HG03095 (cell line): ENCODE measurements around the gene HOXC9.

ENCODE experiments used
- ATAC-seq: cut with Tn5 transposase; IDR thresholded peaks from one replicate; pipeline ENCODE4 v1.9.1; 2021; ENCODE audit warnings: moderate library complexity; ENCODE audit not compliant: unreplicated experiment

The HOXC9 gene

DNA sequence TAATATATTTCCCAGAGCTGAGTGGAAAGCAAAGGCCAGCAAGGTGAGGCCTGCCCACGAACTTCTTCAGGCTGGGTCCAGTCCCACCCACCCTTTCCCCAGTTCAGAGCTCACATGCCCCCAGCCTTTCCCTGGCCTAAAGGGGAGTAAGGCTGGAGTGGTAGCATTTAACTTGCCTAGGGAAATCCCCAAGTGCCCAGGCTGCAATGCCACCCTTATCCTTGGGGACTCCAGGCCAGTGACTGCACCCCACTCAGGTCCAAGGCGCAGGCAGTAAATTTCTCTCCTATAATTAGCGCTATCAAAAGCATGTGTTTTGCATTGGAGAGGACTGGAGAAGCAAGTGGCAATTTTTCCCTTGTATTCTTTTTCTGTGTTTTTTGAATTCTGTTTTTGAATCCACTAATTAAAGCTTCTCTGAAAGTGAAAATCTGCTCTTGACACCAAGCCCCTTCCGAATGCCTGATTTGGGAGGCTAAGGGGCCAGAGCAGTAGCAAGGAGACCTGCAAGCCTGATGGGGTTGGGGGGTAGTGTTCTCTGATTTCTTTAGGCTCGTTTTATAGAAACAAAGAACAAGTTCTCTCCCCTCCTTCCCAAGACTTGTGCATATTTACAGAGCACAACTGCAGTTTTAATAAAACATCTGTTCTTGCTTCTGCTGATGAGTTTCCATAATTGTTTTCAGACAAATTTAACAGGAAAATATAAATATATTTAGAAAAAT lies 24.8 kb downstream of the HOXC9 start:
- ATAC-seq = no peak

DNA sequence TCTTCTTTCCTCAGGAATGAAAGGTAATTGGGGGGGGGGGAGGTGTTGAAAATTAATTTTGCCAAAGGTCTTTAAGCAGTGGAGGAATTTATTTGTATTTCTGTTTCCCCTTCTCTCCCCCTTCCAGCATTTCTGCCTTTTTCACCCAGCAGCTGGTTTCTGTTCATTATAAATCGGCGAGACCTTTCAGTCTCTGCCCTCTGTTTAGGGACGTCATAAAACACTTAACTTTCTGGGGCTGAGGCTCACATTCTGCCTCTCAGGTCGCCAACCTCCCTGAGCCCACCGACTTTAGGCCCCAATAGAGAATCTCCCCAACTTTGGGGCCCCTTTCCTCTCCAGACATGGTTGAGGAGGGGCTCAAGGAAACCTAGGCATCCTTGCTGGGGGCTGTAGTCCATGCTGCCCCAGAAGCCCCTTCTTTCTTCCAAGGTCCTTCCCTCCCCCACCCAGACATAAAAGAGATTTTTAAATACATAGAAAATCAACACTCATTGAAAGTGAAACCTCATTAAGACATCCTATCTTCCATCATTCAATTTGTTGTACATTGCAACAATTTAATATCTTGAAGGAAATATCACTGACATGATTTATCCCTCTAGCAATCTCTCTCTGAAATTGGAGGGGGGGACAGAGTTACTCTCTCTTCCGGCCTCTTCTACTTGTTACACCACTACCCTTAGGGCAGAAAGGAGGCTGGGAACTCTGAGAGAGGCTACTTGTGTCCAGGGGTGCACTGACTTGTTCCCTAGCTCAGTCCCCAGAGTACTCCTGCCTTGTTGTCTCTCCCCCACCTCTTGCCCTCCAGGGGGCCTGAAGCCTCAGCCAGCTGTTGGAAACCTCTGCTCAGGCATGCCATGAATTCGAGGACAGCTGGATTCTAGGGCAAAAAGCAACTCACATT lies 25.8 kb downstream of the HOXC9 start:
- ATAC-seq = no peak

DNA sequence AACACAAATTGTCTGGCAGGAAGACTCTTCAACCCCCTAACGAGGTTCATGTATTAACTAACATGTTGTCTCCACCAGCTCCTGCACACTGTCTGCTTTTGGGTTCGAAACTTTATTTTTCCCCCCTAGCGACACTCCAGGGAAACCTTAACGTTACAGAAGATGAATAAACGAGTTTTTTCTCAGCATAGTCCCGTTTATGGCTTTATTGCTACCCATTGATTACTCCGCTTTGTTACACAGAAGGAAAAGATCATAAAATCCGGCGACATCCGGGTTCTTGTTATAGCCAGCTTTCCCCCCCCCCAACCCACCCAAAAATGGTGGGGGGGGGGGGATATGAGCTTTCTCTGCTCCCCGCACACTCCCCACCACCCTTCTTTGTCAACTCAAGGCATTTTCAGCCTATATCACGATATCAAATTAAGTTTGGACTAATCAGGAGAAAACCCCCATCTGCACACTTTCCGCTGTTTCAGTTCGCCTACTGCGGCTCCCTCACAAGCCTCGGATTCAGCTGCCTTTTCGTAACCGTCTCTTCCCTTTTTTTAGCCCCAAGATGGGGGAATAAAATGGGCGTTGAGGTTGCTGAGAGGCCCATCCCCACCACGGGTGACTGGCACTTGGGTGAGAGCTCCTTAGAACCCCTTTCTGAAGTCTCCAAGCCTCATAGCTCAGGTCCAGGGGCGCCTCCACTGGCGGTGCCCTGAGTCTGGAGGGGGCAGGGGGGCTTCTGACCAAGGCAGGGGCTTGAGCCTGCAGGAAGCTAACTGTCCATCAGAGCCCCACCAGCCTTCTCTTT lies 26.9 kb downstream of the HOXC9 start:
- ATAC-seq = no peak

DNA sequence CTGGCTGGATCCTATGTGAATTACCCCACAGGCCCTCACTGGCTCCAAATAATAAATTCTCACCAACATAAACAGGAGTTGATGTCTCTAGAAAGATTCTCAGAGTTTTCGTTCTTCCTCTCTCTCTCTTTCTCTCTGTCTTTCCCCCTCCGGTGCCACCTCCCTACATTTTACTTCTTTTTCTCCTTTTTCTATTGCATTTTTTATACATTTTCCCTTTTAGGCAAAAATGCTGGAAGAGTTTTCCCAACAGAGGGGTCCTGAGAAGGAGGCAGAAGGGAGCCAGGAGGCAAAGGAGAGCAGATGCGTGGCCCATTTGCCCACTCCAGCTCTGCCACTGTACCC lies 27.5 kb downstream of the HOXC9 start:
- no peak for ATAC-seq

DNA sequence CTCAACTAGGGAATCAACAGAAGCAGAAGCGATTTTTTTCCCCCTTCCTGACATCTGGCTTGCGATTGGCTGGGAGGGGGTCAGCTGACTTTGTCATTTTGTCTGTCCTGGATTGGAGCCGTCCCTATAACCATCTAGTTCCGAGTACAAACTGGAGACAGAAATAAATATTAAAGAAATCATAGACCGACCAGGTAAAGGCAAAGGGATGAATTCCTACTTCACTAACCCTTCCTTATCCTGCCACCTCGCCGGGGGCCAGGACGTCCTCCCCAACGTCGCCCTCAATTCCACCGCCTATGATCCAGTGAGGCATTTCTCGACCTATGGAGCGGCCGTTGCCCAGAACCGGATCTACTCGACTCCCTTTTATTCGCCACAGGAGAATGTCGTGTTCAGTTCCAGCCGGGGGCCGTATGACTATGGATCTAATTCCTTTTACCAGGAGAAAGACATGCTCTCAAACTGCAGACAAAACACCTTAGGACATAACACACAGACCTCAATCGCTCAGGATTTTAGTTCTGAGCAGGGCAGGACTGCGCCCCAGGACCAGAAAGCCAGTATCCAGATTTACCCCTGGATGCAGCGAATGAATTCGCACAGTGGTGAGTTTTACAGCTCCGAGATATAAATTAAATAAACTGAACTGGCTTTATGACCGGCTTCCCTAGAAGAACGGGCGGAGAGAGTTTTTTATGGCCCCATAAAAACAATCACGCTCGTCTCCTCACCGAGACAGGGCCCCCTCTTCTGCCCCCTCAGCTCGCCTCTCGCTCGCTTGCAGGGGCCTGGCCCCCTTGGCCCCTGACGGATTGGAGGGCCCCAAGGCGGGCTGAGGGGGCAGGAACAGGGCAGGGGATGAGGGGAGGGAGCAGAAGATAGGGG lies 28.6 kb downstream of the HOXC9 start, which contains the start of gene HOXC6:
HOXC6 (plus strand) TSS at position 127 of the 888 bp plus-strand sequence; CDS start at position 209, 82 bp downstream.
- ATAC-seq = no peak

DNA sequence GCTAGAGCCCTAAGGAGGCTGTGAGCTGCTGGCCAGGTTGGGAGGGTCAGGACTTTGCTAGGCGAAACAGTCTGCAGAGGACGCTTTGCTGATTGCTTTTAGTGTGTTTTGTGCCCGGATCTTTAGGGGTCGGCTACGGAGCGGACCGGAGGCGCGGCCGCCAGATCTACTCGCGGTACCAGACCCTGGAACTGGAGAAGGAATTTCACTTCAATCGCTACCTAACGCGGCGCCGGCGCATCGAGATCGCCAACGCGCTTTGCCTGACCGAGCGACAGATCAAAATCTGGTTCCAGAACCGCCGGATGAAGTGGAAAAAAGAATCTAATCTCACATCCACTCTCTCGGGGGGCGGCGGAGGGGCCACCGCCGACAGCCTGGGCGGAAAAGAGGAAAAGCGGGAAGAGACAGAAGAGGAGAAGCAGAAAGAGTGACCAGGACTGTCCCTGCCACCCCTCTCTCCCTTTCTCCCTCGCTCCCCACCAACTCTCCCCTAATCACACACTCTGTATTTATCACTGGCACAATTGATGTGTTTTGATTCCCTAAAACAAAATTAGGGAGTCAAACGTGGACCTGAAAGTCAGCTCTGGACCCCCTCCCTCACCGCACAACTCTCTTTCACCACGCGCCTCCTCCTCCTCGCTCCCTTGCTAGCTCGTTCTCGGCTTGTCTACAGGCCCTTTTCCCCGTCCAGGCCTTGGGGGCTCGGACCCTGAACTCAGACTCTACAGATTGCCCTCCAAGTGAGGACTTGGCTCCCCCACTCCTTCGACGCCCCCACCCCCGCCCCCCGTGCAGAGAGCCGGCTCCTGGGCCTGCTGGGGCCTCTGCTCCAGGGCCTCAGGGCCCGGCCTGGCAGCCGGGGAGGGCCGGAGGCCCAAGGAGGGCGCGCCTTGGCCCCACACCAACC lies 29.8 kb downstream of the HOXC9 start:
- ATAC-seq = no peak

DNA sequence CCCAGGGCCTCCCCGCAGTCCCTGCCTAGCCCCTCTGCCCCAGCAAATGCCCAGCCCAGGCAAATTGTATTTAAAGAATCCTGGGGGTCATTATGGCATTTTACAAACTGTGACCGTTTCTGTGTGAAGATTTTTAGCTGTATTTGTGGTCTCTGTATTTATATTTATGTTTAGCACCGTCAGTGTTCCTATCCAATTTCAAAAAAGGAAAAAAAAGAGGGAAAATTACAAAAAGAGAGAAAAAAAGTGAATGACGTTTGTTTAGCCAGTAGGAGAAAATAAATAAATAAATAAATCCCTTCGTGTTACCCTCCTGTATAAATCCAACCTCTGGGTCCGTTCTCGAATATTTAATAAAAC lies 30.5 kb downstream of the HOXC9 start:
- no peak for ATAC-seq

DNA sequence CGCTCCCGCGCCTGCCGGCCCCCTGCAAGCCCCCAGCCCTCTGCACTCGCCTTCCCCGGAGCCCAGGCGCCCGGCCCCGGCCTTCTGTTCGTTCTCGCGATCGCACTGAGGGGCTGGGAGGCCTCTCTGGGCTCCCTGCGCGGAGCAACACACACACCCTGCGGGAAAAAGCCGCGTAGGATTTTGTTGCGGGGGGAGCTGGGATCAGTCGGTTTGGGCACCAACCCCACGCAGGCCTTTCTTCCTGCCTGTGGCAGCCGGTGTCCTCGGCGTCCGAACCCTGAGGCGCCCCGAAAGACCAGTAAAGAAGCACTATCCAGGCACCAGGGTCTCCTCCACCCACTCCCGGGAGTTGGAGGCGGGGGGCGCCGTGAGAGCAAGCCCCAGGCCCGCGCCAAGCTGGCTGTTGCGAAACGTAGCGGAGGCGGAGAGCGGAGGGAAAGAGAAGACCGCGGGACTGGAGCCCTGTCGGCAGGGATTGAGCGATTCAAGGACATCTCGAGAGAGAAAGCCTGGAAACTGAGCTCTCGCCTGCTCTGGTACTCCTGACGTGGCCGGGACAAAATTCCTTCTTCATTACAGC lies 31.0 kb downstream of the HOXC9 start:
- no peak for ATAC-seq

DNA sequence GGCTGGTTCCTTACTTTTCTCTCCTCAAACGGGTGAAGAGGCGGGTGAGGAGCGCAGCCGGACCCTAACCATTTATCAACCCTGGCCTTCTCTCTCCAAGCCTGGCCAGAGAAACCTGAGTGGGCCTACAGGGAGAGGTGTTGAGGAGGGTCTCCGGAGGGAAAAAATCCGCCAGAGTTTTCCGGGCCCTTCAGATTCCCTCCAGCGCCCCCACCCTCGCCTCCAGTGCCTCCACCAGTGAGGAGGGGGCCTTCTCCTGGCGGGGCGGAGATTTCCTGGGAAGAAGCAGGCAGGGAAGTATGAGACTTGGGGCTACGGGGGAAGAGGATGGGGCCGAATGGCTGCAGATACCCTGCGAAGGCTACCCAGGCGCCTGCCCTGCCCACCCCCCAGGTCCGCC lies 31.5 kb downstream of the HOXC9 start:
- no peak for ATAC-seq

DNA sequence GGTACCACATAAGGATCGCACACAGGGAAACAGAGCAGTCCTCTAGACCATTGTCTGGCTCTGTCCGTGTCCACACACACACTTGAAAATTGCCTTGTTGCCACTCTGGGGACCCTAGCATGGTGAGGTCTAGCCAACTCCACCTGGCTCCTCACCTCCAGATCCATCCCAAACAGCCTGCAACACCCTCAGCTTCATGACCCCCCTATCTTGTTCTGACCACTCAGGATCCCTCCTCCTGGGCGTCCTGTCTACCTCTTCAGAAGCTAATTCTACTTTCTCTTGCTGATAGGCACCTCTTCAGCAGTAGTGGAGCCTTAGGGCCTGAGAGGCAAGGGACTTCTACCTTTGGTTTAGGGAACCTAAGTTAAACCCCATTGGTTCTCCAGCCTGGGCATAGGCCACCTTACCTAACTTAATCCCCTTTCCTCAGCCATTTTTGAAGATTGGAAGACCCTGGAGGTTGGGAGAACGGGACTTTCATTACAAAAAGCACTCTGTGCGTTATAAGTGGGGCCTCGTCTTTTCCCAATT lies 32.2 kb downstream of the HOXC9 start:
- no peak for ATAC-seq

DNA sequence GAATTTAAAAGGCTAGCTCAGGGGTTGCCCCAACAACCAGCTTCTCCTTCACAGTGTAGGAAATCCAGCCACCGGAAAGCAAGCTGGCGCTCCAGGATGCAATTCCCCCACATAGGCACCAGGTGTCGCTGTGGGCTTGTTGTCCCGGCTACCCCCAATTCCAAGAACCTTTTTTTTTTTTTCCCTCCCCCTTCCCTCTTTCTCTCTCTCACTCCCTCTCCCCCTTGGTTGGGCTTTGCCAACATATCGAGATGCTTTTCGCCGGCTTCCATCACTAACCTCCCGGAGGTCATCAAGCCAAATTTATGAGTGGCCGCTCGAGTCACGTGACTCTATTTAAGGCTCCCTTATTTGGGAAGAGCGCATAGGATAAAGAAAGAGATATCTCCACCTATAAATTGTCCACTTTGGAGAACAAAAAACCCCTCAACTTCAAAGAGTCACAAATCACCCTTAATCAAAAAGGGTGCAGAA lies 32.7 kb downstream of the HOXC9 start, which contains the start of gene HOXC5:
HOXC5 (plus strand) TSS at position 424 of the 474 bp plus-strand sequence. CDS start 73 bp downstream, outside the sequence.
- no peak for ATAC-seq

DNA sequence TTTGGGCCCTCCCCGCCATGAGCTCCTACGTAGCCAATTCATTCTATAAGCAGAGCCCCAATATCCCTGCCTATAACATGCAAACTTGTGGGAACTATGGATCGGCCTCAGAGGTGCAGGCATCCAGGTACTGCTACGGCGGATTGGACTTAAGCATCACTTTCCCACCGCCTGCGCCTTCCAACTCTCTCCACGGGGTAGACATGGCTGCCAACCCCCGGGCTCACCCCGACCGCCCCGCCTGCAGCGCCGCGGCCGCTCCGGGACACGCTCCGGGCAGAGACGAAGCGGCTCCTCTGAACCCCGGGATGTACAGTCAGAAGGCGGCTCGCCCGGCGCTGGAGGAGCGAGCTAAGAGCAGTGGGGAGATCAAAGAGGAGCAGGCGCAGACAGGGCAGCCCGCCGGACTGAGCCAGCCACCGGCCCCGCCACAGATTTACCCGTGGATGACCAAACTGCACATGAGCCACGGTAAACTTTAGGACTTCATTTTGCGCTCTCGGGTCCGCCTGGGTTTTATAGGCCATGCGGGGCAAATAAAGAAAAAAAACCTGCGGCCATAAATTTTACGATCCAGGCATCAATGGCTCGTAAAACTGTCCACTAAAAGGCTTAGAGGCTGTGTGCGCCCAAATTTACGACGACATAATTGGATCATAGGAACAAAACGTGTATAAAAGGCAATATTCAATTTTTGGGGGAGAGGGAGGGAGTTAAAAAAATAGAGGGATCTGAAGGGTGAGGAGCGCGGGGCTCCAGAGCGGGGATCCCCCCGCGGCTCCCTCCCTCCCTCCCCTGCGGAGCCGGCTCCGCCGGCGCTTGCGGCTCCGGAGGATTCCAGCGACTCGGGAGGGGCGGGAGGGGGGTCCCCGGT lies 33.4 kb downstream of the HOXC9 start:
- no peak for ATAC-seq

DNA sequence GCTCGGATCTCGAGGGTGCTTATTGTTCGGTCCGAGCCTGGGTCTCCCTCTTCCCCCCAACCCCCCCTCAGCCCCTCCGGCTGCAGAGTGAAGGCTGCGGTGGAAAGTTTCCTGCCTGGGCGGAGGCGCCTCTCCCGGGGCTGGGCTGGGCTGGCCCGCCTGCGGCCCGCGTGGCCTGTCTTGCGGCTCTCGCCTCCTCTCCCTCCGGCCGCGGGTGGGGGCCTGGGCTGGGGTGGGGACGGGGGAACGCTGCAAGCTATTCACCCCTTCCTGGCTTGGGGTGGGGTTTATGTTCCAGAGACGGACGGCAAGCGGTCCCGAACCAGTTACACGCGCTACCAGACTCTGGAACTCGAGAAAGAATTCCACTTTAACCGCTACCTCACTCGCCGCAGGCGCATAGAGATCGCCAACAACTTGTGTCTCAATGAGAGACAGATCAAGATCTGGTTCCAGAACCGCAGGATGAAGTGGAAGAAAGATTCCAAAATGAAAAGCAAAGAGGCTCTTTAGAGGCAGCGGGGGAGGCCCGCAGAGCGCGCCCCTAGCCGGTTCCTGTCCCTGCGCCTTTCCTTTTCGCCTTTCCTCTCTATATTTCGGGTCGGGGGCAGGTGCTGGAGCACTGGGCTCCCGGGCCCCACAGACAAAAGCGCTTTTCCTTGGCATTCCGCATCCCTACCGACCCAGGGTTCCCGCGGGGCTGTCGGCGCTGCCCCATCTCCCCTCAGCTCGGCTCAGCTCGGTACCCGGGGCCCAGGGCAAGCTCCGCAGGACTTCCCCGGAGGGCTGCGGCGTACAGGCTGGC lies 34.2 kb downstream of the HOXC9 start:
- ATAC-seq = no peak

DNA sequence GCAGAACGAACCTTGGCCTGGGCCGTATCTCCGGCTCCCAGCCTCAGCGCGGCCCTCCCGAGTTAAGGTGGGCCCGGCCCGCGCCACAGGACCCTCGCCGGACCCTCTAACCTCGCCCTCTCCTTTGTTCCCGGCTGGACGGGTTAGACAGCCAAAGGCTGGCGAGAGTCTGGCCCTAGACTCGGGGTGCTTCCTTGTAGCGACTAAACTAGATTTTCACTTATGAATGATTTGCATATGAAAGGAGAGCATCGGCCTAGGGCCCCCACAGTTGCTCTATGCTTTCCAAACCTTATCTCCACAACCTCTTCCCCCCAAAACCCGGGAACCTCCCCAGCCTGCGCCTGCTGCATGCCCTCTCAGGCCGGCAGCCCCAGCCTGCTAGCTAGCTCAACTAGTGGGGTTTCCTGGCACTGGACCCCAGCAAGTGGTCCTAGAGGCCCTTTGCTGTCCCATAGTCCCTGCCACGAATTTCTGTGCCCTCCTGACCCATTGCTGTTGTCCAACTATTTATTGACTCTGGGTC lies 34.9 kb downstream of the HOXC9 start:
- no peak for ATAC-seq

DNA sequence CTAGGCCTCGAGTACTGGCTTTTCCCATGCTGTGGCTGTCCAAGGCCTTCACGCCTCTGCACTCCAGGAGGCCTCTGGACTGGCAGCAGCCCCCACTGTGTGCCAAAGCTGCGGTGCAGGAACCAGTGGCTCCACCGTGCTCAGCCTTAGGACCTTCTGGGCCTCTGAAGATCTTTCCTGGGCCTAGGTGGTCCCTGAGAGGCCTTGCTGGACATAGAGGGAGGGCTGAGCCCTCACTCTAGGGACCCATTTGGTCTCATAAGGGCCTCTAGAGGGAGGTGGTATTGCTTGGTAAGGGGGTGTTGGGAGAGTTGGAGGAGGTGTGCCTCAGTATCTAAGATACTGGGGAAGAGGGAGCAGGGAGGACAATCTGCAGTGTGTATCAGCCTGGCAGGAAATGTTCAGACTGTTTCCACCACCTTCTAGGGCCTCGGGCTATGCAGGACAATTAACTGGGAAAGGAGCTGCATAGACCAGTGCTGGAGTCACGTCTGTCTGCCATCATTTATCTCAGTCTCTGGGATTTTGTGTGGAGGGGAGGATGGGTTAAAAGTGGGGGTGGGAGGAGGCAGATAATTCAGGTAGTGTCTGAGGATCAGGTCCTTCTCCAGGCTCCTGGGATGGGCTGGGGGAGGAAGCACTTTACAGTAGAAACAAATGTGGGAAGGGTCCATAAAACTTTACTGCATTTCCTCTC lies 35.8 kb downstream of the HOXC9 start:
- no peak for ATAC-seq
